ENCODE data around the gene ANXA5. TPM values are rescaled to one million over a fixed set of nuclear protein-coding genes. Genes with fewer than 3 reads are reported as not detected.

The ANXA5 gene
- total RNA-seq, 2 experiments from 2014 or later, result 28.9 to 40.1 TPM

- ChIA-PET CTCF (ENCODE audit: unreplicated experiment) (no interaction called here), POLR2A (no interaction called here)
- H2AFZ ChIP-seq (ENCODE audit: low read length), result no peak overlapping the region
- TF ChIP-seq CTCF (conservative IDR thresholded peaks at IDR 0.05; ENCODE audit: low read length), result no peak
- TF ChIP-seq EZH2phosphoT487 (IDR thresholded peaks at IDR 0.05; ENCODE audit: borderline replicate concordance, low read depth, low read length), result no peak
- no peaks in the 10 kb centered on the region for H3K36me3 ChIP-seq (ENCODE audit: insufficient read depth, low read length)
- no peak overlapping the region for H3K27ac ChIP-seq (ENCODE audit: low read depth, low read length, poor library complexity, severe bottlenecking)
- no peak for DNase-seq (ENCODE audit: low spot score)
- no peaks in the 10 kb centered on the region for H3K4me1 ChIP-seq (ENCODE audit: insufficient read depth, low read length, poor library complexity, severe bottlenecking)
- H3K4me3 ChIP-seq (ENCODE audit: low read depth, low read length, poor library complexity, severe bottlenecking), result no peak overlapping the region
- H3K9me3 ChIP-seq (ENCODE audit: low read length), result no peaks in the 10 kb centered on the region
- H3K4me2 ChIP-seq (ENCODE audit: low read length), result no peak overlapping the region
- no peaks in the 10 kb centered on the region for H3K79me2 ChIP-seq (ENCODE audit: insufficient read depth, low read depth, low read length)
- no peaks in the 10 kb centered on the region for H4K20me1 ChIP-seq (ENCODE audit: insufficient read depth, low read length)
- intact Hi-C loops (cut with micrococcal nuclease; ENCODE audit: unreplicated experiment), result no loop called here
- H3K9me2 ChIP-seq (ENCODE audit: insufficient read depth, low read length), result no peaks in the 10 kb centered on the region
- BruUV-seq (replicated peaks), result no TSS peak
Observed at GRCh38 chr4:121690001-121690400, 6.8 kb downstream of the ANXA5 start.

- no peak overlapping the region for H2AFZ ChIP-seq (ENCODE audit: low read length)
- H3K9me3 ChIP-seq (ENCODE audit: low read length), result no peaks in the 10 kb centered on the region
- H3K36me3 ChIP-seq (ENCODE audit: insufficient read depth, low read length), result peaks cover 5% of the 10 kb centered on the region; the same call in 1 of the 2 replicates
- no peaks in the 10 kb centered on the region for H3K9me2 ChIP-seq (ENCODE audit: insufficient read depth, low read length)
- no peak overlapping the region for H3K4me2 ChIP-seq (ENCODE audit: low read length)
- H3K27ac ChIP-seq (ENCODE audit: low read depth, low read length, poor library complexity, severe bottlenecking), result no peak overlapping the region
- H4K20me1 ChIP-seq (ENCODE audit: insufficient read depth, low read length), result no peaks in the 10 kb centered on the region
- ChIA-PET POLR2A (no interaction called here), CTCF (ENCODE audit: unreplicated experiment) (no interaction called here)
- no peak for DNase-seq (ENCODE audit: low spot score)
- BruUV-seq (replicated peaks), result no TSS peak
- H3K4me3 ChIP-seq (ENCODE audit: low read depth, low read length, poor library complexity, severe bottlenecking), result no peak overlapping the region
- H3K4me1 ChIP-seq (ENCODE audit: insufficient read depth, low read length, poor library complexity, severe bottlenecking), result no peaks in the 10 kb centered on the region
- TF ChIP-seq EZH2phosphoT487 (IDR thresholded peaks at IDR 0.05; ENCODE audit: borderline replicate concordance, low read depth, low read length) (no peak), CTCF (conservative IDR thresholded peaks at IDR 0.05; ENCODE audit: low read length) (no peak)
- H3K79me2 ChIP-seq (ENCODE audit: insufficient read depth, low read depth, low read length), result no peaks in the 10 kb centered on the region
- intact Hi-C loops (cut with micrococcal nuclease; ENCODE audit: unreplicated experiment), result no loop called here
Observed at GRCh38 chr4:121688701-121689100, 8.1 kb downstream of the ANXA5 start.

DNA sequence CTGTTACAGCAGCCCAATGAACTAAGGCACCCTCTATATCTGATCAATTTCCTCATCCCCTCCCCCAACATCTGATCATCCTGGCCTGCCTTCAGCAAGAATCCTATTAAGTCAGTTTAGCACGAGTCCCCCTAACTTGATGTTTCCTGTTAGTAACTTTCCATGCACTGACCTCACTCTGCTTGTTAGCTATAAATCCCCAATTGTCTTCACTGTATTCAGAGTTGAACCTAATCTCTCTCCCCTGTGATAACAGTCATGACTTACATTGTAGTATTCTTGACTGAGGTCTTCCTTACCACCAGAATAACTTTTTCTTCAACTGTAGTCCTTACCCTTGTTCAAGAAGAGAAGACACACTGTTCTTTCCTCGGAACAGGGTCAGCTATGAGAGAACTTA lies 8.5 kb downstream of the ANXA5 start:
- CTCF ChIA-PET (ENCODE audit: unreplicated experiment), result no interaction called here
- H3K27ac ChIP-seq (ENCODE audit: low read depth, low read length, poor library complexity, severe bottlenecking), result no peak overlapping the region
- TF ChIP-seq EZH2phosphoT487 (IDR thresholded peaks at IDR 0.05; ENCODE audit: borderline replicate concordance, low read depth, low read length) (no peak), CTCF (conservative IDR thresholded peaks at IDR 0.05; ENCODE audit: low read length) (no peak)
- no peak for DNase-seq (ENCODE audit: low spot score)
- H4K20me1 ChIP-seq (ENCODE audit: insufficient read depth, low read length), result no peaks in the 10 kb centered on the region
- no peaks in the 10 kb centered on the region for H3K9me3 ChIP-seq (ENCODE audit: low read length)
- H3K9me2 ChIP-seq (ENCODE audit: insufficient read depth, low read length), result no peaks in the 10 kb centered on the region
- H3K4me2 ChIP-seq (ENCODE audit: low read length), result no peak overlapping the region
- no peaks in the 10 kb centered on the region for H3K79me2 ChIP-seq (ENCODE audit: insufficient read depth, low read depth, low read length)
- POLR2A ChIA-PET, result no interaction called here
- H3K36me3 ChIP-seq (ENCODE audit: insufficient read depth, low read length), result peaks cover 5% of the 10 kb centered on the region; the same call in 1 of the 2 replicates
- no peak overlapping the region for H2AFZ ChIP-seq (ENCODE audit: low read length)
- intact Hi-C loops (cut with micrococcal nuclease; ENCODE audit: unreplicated experiment), result no loop called here
- H3K4me3 ChIP-seq (ENCODE audit: low read depth, low read length, poor library complexity, severe bottlenecking), result no peak overlapping the region
- no peaks in the 10 kb centered on the region for H3K4me1 ChIP-seq (ENCODE audit: insufficient read depth, low read length, poor library complexity, severe bottlenecking)
- no TSS peak for BruUV-seq (replicated peaks)

Measured in OCI-LY7 (cell line).